Measurements from ENCODE around the gene BRCA1. TPM values are rescaled to one million over a fixed set of nuclear protein-coding genes. Genes with fewer than 3 reads are reported as not detected.
A peak's percentile ranks its signal among the peaks of the same experiment; 100 is the strongest.

The BRCA1 gene
- total RNA-seq, 1 experiment from 2014 or later, result 28.4 TPM

DNA sequence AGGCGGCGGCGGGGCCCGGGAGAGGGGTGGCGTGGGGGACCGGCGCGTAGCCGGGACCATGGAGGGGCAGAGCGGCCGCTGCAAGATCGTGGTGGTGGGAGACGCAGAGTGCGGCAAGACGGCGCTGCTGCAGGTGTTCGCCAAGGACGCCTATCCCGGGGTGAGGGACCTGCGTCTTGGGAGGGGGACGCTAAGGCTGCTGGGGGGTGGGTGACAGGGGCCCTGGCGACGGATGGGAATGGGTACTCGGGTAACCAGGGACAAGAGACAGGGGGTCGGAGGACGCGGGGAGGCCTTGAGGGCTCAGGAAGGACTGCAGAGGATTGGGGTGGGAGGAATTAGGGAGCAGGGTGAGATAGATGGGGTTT lies 99.9 kb downstream of the BRCA1 start:
- DNase-seq (ENCODE audit: low spot score), result no peak

DNA sequence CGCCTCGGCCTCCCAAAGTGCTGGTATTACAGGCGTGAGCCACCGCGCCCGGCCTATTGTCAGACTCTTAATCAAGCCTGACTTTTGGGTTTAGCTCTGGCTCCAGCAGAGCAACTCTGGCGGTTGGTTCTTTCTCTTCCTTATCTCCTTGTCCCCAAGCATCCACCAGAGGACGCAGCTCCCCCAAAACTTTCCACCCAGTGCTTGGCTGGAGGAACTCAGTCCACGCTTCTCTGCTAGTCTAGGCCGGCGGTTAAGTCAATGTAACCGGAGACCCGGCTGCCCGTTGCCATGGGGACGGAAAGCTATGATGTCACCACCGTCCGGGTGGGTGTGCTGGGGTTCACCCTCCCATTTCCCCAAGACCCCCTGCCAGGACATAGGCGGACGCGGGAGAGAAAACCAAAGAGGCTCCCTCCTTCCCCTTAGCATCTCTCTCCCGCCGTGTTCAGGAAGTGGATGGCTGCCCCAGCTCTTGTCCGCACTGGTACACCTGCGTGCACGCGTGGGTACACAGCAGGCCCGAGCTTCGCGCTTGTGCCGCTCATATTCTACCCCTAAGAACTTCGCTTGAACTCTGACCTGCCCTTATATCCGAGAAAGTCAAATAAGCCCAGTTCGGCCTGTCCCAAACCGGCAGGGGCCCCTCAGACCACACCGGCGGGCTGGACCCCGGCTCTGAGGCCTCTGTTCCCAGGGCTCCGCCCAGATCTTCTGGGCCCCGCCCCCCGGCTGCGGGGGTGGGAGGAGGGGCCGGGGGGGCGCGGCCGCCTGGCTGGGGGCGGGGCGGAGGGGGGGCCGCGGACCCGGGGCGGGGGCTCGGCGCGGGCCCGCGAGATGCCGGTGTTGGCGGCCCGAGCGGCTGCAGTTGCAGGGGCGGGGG lies 100.5 kb downstream of the BRCA1 start, which contains the start of gene RND2:
Gene RND2, plus strand, starts transcription at position 825 of the 883 bp plus-strand sequence. CDS start 117 bp downstream, outside the sequence.
- peak; percentile 84 for DNase-seq (ENCODE audit: low spot score)

DNA sequence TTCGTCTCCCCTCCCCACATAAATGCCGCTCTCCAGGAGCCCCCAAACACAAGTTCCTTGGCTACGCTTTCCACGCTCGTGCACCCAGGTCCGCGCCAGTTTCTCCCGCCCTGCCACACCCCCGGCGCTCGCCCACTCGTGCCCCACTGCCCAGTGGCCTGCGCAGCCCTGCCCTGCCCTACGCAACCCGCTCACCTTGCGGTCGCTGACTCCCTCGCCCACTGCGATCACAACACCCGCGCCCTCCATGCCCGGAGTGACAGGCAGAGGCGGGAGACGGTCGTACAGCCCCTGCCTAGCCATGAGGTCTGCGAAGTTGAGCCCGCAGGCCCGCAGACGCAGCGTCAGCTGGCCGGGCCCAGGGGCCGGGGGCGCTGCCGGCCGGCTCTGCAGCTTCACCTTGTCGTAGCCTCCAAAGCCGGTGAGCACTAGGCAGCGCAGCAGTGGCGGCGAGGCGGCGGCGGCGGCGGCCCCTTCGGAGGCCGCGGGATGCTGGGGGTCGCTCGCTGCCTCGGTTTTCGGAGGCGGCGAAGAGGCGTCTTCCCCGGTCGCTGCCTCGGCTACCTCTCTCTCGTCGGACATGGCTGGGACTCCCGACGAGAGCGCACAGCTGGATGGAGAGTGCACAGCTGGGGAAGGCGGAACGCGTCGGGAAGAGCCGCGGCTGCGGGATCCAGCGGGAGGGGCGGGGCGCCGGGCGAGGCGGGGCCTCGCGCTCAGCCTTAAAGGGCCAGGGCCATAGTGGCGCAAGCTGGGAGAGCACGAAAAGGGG lies 103.2 kb downstream of the BRCA1 start, which contains the start of gene VAT1:
Gene VAT1, minus strand, starts transcription at position 645 of the 772 bp plus-strand sequence. Its CDS starts 63 bp downstream, at position 582.
- peak; percentile 58 for DNase-seq (ENCODE audit: low spot score)

DNA sequence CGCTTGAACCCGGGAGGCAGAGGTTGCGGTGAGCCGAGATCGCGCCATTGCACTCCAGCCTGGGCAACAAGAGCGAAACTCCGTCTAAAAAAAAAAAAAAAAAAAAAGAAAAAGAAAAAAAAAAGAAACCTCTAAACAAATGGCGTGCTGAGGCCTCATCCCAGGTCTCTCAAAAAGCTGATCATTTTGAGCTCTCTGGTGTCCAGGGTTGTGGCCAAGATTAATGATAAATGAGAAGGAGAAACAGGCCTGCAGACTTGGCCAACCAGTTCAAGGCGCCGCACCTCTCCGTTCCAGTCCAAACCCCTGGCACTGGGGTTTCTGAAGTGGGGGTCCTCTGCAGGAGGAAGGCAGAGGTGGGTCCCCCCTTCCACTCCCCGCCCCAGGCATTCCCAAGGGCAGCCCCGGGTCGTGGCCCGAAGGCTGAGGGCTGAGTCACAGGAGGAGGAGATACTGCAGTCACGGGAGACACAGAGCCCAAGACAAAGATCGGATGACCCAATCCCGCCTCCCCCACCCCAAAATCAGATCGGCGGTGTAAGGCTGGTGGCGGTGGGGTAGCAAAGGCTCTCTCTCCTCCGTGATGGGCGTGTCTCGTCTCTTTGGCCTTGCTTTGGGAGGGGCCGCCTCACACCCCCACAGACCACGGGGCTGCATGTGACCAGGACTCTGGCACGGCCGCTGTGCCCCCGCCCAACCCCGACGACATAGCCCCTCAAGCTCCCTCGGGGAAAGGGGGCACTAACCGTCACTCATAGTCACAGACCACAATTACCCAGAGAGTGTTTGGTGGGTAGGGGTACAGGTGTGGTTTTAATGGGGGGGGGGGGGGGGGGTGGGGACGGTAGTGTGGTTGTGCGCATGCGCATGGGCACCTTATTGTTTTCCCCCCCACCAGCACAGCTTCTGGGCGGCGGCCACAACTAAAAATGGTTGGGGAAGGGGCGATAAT lies 104.1 kb downstream of the BRCA1 start:
- DNase-seq (ENCODE audit: low spot score), result peak; percentile 74

DNA sequence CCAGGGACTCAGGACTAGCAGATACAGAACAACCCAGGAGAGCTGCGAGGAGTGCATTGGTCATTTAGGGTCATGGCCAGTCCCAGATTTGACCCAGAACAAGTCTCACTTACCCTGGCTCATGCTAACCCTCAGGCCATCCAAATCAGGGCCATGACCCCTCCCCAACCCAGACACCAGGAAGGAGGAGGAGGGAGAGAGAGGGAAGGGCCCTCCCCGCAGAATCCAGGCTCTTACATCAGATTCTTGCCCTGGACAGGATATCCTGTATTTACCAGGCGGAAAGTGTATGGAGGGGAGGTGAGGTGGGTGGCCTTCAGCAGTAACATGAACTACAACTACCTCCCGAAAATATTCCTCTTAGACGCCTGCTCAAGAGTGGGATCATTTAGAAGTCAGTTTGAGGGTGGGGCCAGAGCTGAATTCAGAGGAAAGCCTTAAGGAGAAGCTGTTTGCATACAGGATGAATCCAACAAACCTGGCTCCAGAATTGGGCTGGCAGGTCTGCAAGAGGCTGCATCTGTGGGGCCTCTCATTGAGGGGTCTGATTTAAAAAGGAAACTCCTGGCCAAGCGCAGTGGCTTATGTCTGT lies 105.0 kb downstream of the BRCA1 start:
- DNase-seq (ENCODE audit: low spot score), result peak; percentile 47

DNA sequence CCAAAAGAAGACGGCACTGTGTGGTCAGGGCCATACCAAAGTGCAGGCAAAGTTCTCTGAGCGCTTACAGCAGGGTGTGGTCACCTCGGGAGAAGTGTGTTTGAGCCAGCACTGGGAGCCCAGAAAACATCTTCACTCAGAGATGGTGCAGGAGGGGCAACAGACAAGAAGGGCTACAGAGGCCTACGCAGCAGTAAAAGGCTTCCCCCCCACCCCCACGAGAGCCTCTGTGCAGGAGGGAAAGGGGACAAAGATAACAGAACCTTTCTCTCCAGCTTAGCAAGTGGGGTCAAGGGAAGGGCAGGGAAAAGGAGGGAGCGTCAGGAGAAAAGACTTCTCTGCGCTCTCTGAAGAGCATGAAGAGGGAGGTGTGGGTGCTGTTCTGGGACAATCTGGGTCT lies 105.7 kb downstream of the BRCA1 start:
- DNase-seq (ENCODE audit: low spot score), result no peak

DNA sequence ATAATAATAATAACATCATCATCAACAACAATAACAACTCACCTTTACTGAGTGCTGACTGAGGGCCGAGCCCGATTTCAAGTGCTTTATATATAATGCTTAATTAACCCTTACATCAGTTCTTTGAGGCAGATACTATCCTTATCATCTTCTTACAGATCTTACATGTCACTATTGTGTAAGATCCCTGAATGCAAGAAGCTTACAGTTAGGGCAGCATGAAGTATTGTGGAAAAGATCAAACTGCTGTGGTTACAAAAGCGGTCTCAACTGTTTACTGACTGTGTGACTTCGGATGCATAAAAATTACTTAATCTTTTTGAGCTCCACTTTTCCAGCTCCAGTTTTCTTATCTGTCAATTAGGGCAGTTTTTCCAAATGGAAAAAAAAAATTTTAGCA lies 106.2 kb downstream of the BRCA1 start:
- DNase-seq (ENCODE audit: low spot score), result no peak

DNA sequence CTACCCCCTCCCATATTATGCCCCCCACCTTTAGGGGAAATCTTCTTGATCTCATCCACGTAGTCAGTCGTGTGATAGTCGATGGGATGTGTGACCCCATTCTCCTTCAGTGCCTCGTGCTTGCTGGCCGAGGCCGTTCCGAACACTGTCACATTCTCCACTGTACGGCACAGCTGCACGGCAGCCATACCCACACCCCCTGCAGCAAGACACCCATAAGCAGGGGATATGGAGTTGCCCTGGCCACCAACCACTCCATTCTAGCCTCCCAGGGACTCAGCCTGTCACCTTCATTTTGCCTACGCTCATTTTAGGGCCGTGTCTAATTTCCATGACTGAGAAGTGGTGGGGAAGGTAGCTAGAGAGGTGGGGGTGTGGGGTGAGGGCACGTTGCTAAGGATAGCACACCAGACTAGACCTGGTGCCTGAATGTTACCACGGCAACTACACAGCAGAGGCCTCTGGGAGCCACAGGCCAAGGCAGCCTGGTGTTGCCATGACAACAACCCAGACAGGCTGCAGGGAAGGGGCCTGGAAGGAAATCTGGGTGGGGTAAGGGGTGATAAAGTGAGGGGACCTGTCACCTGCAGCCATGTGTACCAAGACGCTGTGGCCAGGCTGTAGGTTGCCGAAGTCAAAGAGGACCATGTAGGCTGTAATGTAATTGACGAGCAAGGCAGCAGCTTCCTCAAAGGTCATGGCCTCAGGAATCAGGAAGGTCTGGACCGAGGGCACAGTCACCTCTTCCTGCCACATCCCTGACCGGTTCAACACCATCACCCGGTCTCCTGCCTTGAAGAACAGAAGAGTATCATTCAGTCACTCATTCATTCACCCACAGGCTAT lies 106.9 kb downstream of the BRCA1 start:
- no peak for DNase-seq (ENCODE audit: low spot score)

DNA sequence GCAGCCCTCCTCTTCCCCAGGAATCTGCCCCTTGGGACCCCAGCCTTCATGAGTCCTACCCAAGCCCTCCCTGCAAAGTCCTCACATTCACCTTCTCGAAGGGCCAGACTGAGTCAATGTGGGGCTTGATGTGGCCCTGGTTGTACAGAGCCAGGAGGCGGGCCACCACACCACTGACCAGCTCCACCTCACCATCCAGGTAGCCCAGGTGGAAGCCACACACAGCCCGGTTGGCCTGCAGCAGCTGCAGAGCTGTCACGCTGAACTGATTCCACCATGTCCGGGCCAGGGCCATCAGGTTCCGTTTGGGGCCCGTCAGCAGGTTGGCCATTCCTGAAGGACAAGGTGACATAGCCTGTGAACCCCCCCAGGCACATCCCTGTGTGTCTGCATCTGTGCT lies 108.9 kb downstream of the BRCA1 start:
- DNase-seq (ENCODE audit: low spot score), result no peak

DNA sequence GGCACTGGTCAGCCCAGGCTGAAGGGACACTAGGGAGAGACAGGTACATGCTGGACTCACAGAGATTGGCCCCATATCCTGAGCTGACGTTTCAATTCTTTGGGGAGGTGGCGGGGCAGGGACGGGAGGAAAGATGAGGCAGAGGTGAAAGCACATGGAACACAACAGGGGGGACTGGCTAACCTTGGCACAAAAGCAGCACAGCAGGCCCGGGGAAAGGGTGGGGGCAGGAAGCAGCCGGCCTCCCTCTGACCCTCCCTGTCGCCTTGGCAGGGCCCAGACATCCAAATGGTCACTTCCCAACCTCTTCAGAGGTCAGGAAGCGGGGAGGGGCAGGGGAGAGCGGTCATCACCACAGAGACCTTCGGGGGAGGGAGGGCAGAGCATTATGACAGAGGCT lies 109.6 kb downstream of the BRCA1 start:
- DNase-seq (ENCODE audit: low spot score), result no peak

DNA sequence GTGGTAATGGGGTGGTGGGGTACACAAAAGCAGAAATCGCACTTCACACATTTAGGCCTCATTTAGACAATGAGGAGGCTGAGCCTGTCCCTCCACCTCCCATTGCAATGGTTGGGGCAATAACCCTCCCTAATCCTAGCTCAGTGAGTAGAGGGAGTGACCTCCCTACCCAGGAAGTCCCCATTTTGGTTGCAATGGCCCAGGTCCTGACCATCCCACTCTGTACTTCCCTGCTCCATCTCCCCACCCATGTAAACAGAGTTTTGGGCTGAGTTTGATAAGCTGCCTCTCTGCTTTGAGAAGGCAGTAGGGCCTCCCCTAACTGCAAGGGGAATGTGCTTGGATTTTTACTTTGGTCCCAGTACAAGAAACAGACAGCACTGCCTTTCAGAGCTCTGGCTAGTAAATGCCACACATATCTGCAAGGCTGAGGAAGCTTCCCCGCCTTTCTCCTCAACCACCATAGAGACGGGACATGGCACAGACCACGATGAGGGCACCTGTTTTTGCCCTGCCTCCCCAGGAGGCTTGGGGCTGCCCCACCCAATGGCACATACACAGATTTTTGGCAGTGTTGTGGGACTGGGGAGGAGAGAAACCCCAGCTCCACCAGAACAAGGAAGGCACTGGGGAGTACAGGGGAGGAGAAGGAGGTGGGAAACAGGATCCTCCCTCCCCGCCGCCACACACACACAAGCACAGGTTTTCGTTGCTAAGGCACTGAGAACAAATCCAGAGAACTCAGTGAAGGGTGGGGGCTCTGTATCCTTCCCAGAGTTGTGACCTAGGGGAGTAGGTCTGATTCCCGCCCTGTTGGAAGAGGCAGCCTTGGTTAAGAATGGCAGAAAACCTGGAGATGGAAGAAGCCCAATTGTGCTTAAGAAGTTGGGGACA lies 110.3 kb downstream of the BRCA1 start:
- no peak for DNase-seq (ENCODE audit: low spot score)

DNA sequence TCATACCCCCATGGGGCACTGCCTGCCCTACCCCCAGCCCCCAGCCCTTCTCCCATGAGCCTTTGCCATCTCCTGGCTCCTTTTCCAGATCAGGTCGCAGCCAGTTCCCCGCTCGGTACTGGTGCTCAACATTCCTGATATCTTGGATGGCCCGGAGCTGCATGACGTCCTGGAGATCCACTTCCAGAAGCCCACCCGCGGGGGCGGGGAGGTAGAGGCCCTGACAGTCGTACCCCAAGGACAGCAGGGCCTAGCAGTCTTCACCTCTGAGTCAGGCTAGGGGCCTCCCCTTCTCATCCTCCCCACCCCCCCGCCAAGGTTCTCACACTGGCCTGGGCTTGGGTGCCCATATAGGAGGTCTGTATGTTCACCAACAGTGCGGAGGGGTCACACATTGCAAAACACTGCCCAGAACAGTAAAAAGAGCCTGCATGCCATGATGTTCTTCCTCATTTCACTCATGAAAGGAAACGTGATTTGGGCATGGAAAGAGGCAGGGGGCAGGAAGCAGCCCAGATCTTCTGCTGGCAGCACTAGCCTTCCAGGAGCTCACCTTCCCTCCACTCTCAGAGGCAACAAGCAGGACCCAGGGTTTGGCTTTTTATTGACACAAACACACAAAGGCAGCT lies 111.0 kb downstream of the BRCA1 start:
- no peak for DNase-seq (ENCODE audit: low spot score)

DNA sequence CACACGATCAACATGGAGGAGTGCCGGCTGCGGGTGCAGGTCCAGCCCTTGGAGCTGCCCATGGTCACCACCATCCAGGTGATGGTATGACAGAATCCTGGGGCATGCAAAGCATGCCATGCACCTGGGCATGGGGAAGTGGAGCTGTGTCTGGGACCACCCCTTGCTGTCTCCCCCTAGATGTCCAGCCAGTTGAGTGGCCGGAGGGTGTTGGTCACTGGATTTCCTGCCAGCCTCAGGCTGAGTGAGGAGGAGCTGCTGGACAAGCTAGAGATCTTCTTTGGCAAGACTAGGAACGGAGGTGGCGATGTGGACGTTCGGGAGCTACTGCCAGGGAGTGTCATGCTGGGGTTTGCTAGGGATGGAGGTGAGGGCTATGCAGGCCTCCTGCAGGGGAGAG lies 111.9 kb downstream of the BRCA1 start:
- DNase-seq (ENCODE audit: low spot score), result no peak

DNA sequence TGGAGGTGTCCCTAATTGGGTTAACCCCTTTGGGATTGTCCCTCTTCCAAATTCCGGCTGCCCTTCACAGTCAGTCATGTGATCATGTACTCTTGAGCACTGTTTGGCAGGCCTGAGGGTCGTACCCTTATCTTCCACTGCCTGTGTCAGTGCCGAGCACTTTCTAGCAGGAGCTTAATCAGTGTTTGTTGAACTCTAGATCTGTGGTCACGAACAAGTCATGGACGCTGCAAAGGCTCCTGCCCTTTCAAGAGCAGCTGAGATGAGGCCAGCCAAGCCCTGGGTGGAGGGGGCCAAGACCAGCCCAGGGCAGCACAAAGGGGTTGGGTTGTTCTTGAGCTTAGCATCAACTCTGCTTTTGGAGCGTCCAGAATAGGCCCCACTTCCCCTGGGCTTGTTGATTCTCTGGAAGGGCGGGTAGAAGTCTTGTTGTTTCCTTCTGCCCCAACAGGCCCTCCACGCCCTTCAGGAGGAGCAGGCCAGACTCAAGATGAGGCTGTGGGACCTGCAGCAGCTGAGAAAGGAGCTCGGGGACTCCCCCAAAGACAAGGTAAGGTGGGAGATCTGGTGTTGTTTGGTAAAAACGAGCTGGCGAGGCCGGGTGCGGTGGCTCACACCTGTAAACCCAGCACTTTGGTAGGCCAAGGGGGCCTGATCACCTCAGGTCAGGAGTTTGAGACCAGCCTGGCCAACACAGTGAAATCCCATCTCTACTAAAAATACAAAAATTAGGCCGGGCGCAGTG lies 113.3 kb downstream of the BRCA1 start:
- DNase-seq (ENCODE audit: low spot score), result no peak

DNA sequence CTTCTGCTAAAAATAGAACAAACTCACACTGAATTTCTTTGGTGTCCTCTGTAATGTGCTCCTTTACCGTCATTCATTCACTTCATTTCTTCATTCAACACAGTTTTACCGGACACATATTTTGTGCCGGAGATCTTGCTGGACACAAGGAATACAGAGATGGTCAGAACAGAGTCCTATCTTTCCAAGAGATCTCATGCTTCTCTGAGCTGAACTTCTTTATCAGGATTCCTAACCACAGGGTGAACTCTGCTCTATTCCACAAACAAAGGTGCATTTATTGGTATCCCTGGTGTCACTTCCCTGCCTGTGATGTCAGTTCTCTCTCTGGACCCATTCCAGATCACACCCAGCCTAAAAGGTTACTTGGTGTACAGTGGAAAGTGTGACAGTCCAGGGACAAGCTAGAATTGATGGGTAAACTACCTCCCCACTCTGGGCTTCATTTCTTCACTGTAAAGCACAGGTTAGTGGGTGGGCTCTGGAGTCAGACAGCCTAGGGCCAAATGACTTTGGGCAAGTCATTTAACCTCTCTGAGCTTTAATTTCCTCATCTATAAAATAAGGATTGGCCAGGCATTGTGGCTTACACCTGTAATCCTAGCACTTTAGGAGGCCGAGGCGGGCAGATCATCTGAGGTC lies 114.4 kb downstream of the BRCA1 start:
- DNase-seq (ENCODE audit: low spot score), result no peak

DNA sequence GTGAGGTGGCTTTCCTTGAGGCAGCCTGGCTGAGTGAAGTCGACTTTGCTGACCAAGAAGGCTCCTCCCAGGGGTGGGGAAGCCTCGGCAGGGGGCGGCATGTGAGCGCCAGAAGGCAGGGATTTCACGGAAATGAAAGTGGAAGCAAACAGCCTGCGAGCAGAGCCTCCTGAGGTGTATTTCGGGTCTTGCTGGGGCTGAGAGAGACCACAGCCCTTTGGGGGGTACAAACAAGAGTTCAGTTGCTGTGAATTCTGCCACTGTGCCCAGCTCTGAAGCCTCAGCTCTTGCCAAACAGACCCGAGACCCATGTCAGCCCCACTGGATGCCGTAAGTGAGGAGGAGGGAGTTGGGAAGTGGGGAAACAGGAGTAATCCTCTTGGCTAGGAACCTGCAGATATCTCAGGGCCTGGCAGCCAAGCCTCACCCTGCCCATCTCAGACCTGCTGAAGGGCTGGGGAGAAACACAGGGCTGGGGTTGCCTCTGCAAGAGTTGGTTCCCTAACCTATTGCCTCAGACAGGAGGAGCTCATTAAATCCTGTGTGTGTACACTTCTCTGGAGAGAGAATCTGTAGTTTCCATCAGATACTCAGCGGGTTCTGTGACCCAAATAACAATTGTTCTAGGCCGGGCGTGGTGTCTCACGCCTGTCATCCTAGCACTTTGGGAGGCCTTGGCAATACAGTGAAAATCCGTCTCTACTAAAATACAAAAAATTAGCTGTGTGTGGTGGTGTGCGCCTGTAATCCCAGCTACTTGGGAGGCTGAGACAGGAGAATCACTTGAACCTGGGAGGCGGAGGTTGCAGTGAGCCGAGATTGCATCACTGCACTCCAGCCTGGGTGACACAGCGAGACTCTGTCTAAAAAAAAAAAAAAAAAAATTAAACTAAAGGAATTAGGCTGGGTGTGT lies 118.3 kb downstream of the BRCA1 start, which contains the start of gene IFI35:
Gene IFI35, plus strand, starts transcription at position 146 of the 913 bp plus-strand sequence. Its CDS starts 164 bp downstream, at position 310.
- DNase-seq (ENCODE audit: low spot score), result peak; percentile 87
